ENCODE data around the gene S100A10. TPM values are rescaled to one million over a fixed set of nuclear protein-coding genes. Genes with fewer than 3 reads are reported as not detected.

Gene S100A10
- total RNA-seq, 2 donors from 2014 or later = 40.7 to 105 TPM

GRCh38 chr1:151985768-151986167 is 7.9 kb downstream of the S100A10 start:
- H3K4me1 ChIP-seq = peaks cover 28% of the 10 kb centered on the region
- intact Hi-C loops (cut with DNase I) = no loop called here
- ATAC-seq = no peak
- no peak for DNase-seq
- H3K27ac ChIP-seq = no peak overlapping the region
- no peaks in the 10 kb centered on the region for H3K9me3 ChIP-seq
- no peak overlapping the region for H3K4me3 ChIP-seq
- TF ChIP-seq CTCF (IDR thresholded peaks at IDR 0.05) = no peak
- no peak for TF ChIP-seq POLR2A (IDR thresholded peaks at IDR 0.05)
- 71 to 89% methylated on average over 1 of the region's 1 CpG for WGBS, 2 donors
- peaks cover 0 to 4% of the 10 kb centered on the region in 2 donors for H3K36me3 ChIP-seq (replicated peaks in 1 of 2; ENCODE audit: insufficient read depth in 1 of 2, low read depth in 2 of 2)
- no peaks in the 10 kb centered on the region for H3K27me3 ChIP-seq

- H3K4me3 ChIP-seq = no peak overlapping the region
- no peak for DNase-seq
- peaks cover 28% of the 10 kb centered on the region for H3K4me1 ChIP-seq
- intact Hi-C loops (cut with DNase I) = no loop called here
- H3K27ac ChIP-seq = no peak overlapping the region
- TF ChIP-seq POLR2A (IDR thresholded peaks at IDR 0.05) = no peak
- no peak for TF ChIP-seq CTCF (IDR thresholded peaks at IDR 0.05)
- 66 to 79% methylated on average over 2 of the region's 2 CpGs for WGBS, 2 donors
- no peaks in the 10 kb centered on the region for H3K9me3 ChIP-seq
- no peaks in the 10 kb centered on the region for H3K27me3 ChIP-seq
- H3K36me3 ChIP-seq (replicated peaks in 1 of 2; ENCODE audit: insufficient read depth in 1 of 2, low read depth in 2 of 2) = peaks cover 0 to 4% of the 10 kb centered on the region in 2 donors
- ATAC-seq = no peak
Measured at GRCh38 chr1:151985270-151985669, 8.4 kb downstream of the S100A10 start.

GRCh38 chr1:151984313-151984956 is 9.2 kb downstream of the S100A10 start:
- H3K36me3 ChIP-seq (replicated peaks in 1 of 2; ENCODE audit: insufficient read depth in 1 of 2, low read depth in 2 of 2) = peaks cover 0 to 4% of the 10 kb centered on the region in 2 donors
- no peak for DNase-seq
- ATAC-seq = no peak
- intact Hi-C loops (cut with DNase I) = no loop called here
- no peaks in the 10 kb centered on the region for H3K27me3 ChIP-seq
- WGBS, 2 donors = 65 to 66% methylated on average over 1 of the region's 1 CpG
- TF ChIP-seq CTCF (IDR thresholded peaks at IDR 0.05) = no peak
- H3K4me3 ChIP-seq = no peak overlapping the region
- no peaks in the 10 kb centered on the region for H3K9me3 ChIP-seq
- H3K4me1 ChIP-seq = peaks cover 23% of the 10 kb centered on the region
- H3K27ac ChIP-seq = no peak overlapping the region

- Histone ChIP-seq H3K36me3 (replicated peaks in 1 of 2; ENCODE audit: insufficient read depth in 1 of 2, low read depth in 2 of 2) (peaks cover 0 to 4% of the 10 kb centered on the region in 2 donors), H3K27ac (no peak overlapping the region)
Measured at GRCh38 chr1:151982300-151983005, 11.2 kb downstream of the S100A10 start.

More at GRCh38 chr1:151982300-151983005, 11.2 kb downstream of the S100A10 start:
- H3K27me3 ChIP-seq = no peaks in the 10 kb centered on the region
- WGBS, 2 donors = 38% methylated on average over 1 of the region's 1 CpG
- TF ChIP-seq POLR2A (IDR thresholded peaks at IDR 0.05) (no peak), CTCF (IDR thresholded peaks at IDR 0.05) (no peak)
- H3K4me3 ChIP-seq = no peak overlapping the region
- intact Hi-C loops (cut with DNase I) = no loop called here
- DNase-seq (no peak), ATAC-seq (no peak)
- H3K9me3 ChIP-seq = no peaks in the 10 kb centered on the region
- peaks cover 8% of the 10 kb centered on the region for H3K4me1 ChIP-seq

Data from body of pancreas (tissue), 4 donors.